Osteoblast (primary cell): ENCODE data around the gene GABRB1. TPM values are rescaled to one million over a fixed set of nuclear protein-coding genes. Genes with fewer than 3 reads are reported as not detected.

ENCODE experiments used
- DNase-seq: peaks from one replicate; pipeline ENCODE4 v3.0.0; 2011; ENCODE audit warnings: low spot score, mixed read lengths; ENCODE audit not compliant: insufficient read length; ENCODE audit errors: missing footprints
- H2AFZ ChIP-seq: 2 replicates; pipeline ENCODE4 v1.6.0; 2011; ENCODE audit warnings: mild to moderate bottlenecking, low read length
- H3K27ac ChIP-seq: 2 replicates; pipeline ENCODE4 v1.5.1; 2011; ENCODE audit warnings: mild to moderate bottlenecking, low read depth, low read length, moderate library complexity
- H3K27me3 ChIP-seq: 2 replicates; pipeline ENCODE4 v1.6.0; 2012; ENCODE audit warnings: mild to moderate bottlenecking, control low read depth, inconsistent platforms, low read length, moderate library complexity; ENCODE audit not compliant: insufficient read depth
- H3K36me3 ChIP-seq: 2 replicates; pipeline ENCODE4 v1.5.1; 2011; ENCODE audit warnings: mild to moderate bottlenecking, low read length, control low read depth, moderate library complexity; ENCODE audit not compliant: insufficient read depth
- H3K4me1 ChIP-seq: 2 replicates; pipeline ENCODE4 v1.5.1; 2011; ENCODE audit warnings: mild to moderate bottlenecking, low read length, control low read depth, moderate library complexity; ENCODE audit not compliant: insufficient read depth
- H3K4me2 ChIP-seq: 2 replicates; pipeline ENCODE4 v1.6.0; 2011; ENCODE audit warnings: mild to moderate bottlenecking, low read length; ENCODE audit not compliant: insufficient read depth
- H3K4me3 ChIP-seq: fragments of 200-600 bp; sonication (generic); 3 replicates; pipeline ENCODE4 v1.5.1; 2012; ENCODE audit warnings: mild to moderate bottlenecking, low read length, inconsistent platforms; ENCODE audit not compliant: insufficient read depth
- H3K79me2 ChIP-seq: 2 replicates; pipeline ENCODE4 v1.6.0; 2012; ENCODE audit warnings: mild to moderate bottlenecking, low read length, control low read depth, inconsistent platforms; ENCODE audit not compliant: insufficient read depth
- H3K9me3 ChIP-seq: 2 replicates; pipeline ENCODE4 v1.5.1; 2011; ENCODE audit warnings: low read depth, low read length, control low read depth
- H4K20me1 ChIP-seq: 2 replicates; pipeline ENCODE4 v1.6.0; 2012; ENCODE audit warnings: mild to moderate bottlenecking, low read length, control low read depth; ENCODE audit not compliant: insufficient read depth
- CTCF ChIP-seq: IDR thresholded peaks from 2 replicates; pipeline ENCODE4 v1.5.1; 2011; ENCODE audit warnings: mild to moderate bottlenecking, low read depth, low read length, moderate library complexity; ENCODE audit errors: extremely low read depth
- total RNA-seq: library from RNA; depleted of rRNA; stranded (reverse); fragments of >200 nt; gene quantifications from 2 replicates; pipeline ENCODE4 v1.2.3, GENCODE V29; 2012

GABRB1 gene
- total RNA-seq, 1 donor: not detected

DNA sequence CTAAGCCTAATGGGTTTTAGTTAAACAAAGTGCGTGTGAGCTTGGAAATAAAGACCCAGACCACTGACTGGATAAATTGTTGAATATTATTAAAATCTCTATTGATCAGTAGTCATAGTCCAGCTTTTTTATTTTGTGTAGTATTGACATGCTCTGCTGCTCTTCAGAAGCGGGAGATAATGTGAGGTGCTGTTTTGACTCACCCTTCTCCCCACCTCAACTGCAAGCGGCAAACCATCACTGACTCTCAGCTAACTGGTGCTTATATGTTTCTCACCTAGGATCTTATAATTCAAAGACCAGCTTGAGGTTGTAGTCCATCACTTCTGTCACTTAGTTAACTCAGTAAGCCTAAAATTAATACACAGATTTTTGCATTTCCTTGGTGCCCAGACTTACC, 359.9 kb downstream of the GABRB1 start:
- no peaks in the 10 kb centered on the region for H3K36me3 ChIP-seq
- no peaks in the 10 kb centered on the region for H3K9me3 ChIP-seq
- no peaks in the 10 kb centered on the region for H3K79me2 ChIP-seq
- DNase-seq: peak; percentile 18
- no peak overlapping the region for H3K4me3 ChIP-seq
- H3K27ac ChIP-seq: no peak overlapping the region
- H4K20me1 ChIP-seq: no peaks in the 10 kb centered on the region
- H2AFZ ChIP-seq: no peak overlapping the region
- H3K27me3 ChIP-seq: peaks cover 6% of the 10 kb centered on the region
- H3K4me2 ChIP-seq: no peak overlapping the region
- TF ChIP-seq CTCF: no peak
- H3K4me1 ChIP-seq: no peaks in the 10 kb centered on the region

DNA sequence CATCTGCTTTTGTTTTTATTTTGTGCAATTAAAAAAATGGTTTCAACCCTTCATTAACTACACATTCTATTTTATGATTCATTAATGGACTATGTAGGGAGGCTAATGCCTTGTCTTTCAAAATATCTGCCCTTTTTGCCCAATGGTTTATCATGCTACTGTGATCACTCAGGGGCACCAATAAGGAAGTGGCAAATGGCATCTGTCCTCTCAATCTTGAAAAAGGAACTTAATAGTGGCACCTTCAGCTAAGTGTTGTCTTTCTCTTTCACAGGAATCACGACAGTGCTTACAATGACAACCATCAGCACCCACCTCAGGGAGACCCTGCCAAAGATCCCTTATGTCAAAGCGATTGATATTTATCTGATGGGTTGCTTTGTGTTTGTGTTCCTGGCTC, 375.0 kb downstream of the GABRB1 start:
- H3K79me2 ChIP-seq: no peaks in the 10 kb centered on the region
- H3K27me3 ChIP-seq: no peaks in the 10 kb centered on the region
- no peak overlapping the region for H3K4me3 ChIP-seq
- no peak for TF ChIP-seq CTCF
- no peaks in the 10 kb centered on the region for H3K36me3 ChIP-seq
- H4K20me1 ChIP-seq: no peaks in the 10 kb centered on the region
- H3K27ac ChIP-seq: no peak overlapping the region
- H3K4me2 ChIP-seq: no peak overlapping the region
- no peak for DNase-seq
- no peaks in the 10 kb centered on the region for H3K9me3 ChIP-seq
- H2AFZ ChIP-seq: no peak overlapping the region
- H3K4me1 ChIP-seq: no peaks in the 10 kb centered on the region

DNA sequence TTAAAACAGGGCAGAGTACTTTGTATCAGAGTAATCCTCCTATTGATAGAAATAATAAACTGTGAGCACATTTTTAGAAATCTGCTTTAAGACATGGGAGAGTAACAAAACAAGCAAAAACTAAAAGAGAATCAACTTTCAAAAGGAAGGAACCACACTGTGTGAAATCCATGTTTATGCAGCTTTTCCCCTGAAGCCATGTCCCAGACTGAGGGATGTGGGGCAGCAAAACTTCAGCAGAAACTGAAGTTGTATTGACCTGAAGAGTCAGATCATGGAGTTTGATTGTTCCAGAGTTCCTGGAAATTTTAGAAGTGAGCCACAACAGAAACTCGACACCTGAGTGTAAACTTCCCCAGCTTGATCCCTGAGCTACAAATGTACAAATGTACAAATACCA, 378.9 kb downstream of the GABRB1 start:
- DNase-seq: no peak
- Histone ChIP-seq H3K79me2 (no peaks in the 10 kb centered on the region), H4K20me1 (no peaks in the 10 kb centered on the region), H2AFZ (no peak overlapping the region), H3K27me3 (peaks cover 5% of the 10 kb centered on the region), H3K4me1 (no peaks in the 10 kb centered on the region), H3K27ac (no peak overlapping the region), H3K4me3 (no peak overlapping the region), H3K9me3 (no peaks in the 10 kb centered on the region), H3K4me2 (no peak overlapping the region), H3K36me3 (no peaks in the 10 kb centered on the region)
- TF ChIP-seq CTCF: no peak

GRCh38 chr4:47413521-47413920, 382.2 kb downstream of the GABRB1 start:
- H3K9me3 ChIP-seq: no peaks in the 10 kb centered on the region
- H3K27ac ChIP-seq: no peak overlapping the region
- DNase-seq: no peak
- no peaks in the 10 kb centered on the region for H3K79me2 ChIP-seq
- H3K27me3 ChIP-seq: peaks cover 8% of the 10 kb centered on the region
- TF ChIP-seq CTCF: no peak
- no peaks in the 10 kb centered on the region for H4K20me1 ChIP-seq
- H2AFZ ChIP-seq: no peak overlapping the region
- no peaks in the 10 kb centered on the region for H3K4me1 ChIP-seq
- no peaks in the 10 kb centered on the region for H3K36me3 ChIP-seq
- no peak overlapping the region for H3K4me2 ChIP-seq
- no peak overlapping the region for H3K4me3 ChIP-seq
